CD4-positive, alpha-beta T cell treated with Interleukin-21 for 1 hour (primary cell): ENCODE measurements around the gene ORMDL1.
"Not testable (repeated sequence)": the region's sequence is repeated elsewhere in the genome, so short reads cannot be mapped to it uniquely, and the experiment has no call there.

Source experiments
- DNase-seq: peaks from one replicate; pipeline ENCODE4 v3.0.0-alpha.2; 2020

The ORMDL1 gene

GRCh38 chr2:189770590-189771322 is 13.4 kb downstream of the ORMDL1 start:
- no peak for DNase-seq

GRCh38 chr2:189763908-189764661 is 20.1 kb downstream of the ORMDL1 start:
- DNase-seq: no peak

GRCh38 chr2:189762551-189763298 is 21.4 kb downstream of the ORMDL1 start, which contains the start of gene OSGEPL1:
Gene OSGEPL1, minus strand, starts transcription at chr2:189762792. Its CDS starts 1,152 bp downstream, at chr2:189761640.
- DNase-seq: peak; percentile 93

GRCh38 chr2:189762229-189762550 is 21.9 kb downstream of the ORMDL1 start:
- DNase-seq: no peak

GRCh38 chr2:189760154-189760553 is 24.0 kb downstream of the ORMDL1 start:
- not testable (repeated sequence) for DNase-seq

GRCh38 chr2:189756311-189756952 is 27.7 kb downstream of the ORMDL1 start:
- no peak for DNase-seq

GRCh38 chr2:189751080-189751658 is 33.0 kb downstream of the ORMDL1 start:
- peak; percentile 59 for DNase-seq

- no peak for DNase-seq
Observed at GRCh38 chr2:189729430-189729829, 54.7 kb downstream of the ORMDL1 start.

- no peak for DNase-seq
Observed at GRCh38 chr2:189726849-189727248, 57.3 kb downstream of the ORMDL1 start.

- no peak for DNase-seq
Observed at GRCh38 chr2:189726271-189726670, 57.9 kb downstream of the ORMDL1 start.

GRCh38 chr2:189723192-189723591 is 60.9 kb downstream of the ORMDL1 start:
- DNase-seq: no peak
